GM18526 (cell line): ENCODE results near the gene MTX3.

Experiments used
- POLR2A ChIP-seq: IDR thresholded peaks from 3 replicates; pipeline ENCODE4 v1.6.1; 2011; ENCODE audit not compliant: insufficient read length; ENCODE audit errors: extremely low read depth

Gene MTX3

DNA sequence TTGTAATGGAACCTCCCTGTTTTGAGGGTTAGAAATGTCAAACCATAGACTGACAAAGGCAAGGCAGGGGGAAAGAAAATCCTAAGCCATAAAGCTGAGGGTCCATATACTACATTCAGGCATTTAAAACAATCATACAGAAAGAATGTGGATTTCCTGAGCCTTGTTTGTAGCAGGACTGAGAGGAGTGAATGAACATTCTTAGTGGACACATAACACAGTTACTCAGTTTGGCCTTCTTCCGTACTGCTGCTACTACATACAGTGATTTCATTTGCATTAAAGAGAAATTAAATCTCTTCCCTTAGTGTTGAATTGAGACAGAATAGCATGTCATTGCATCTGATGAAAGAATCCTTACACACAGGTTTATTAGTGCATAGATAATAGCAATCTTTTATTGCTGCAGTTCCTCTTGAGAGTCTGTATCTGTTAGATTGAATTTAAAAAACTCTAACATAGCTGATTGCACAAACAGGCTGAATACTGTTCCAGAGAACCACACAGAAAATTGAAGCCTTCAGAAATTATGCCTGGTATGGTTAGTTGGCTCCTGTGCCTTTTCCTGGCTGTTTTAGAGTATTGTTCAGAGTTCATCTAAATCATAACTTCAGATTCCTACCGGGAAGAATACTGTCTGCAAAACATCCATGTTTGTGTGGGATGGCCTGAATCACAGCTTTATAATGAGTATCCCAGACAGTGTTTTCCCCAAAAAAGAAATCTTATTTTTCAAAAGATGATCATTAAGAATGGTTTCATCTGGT is 2.0 kb upstream of the MTX3 start:
- no peak for TF ChIP-seq POLR2A

DNA sequence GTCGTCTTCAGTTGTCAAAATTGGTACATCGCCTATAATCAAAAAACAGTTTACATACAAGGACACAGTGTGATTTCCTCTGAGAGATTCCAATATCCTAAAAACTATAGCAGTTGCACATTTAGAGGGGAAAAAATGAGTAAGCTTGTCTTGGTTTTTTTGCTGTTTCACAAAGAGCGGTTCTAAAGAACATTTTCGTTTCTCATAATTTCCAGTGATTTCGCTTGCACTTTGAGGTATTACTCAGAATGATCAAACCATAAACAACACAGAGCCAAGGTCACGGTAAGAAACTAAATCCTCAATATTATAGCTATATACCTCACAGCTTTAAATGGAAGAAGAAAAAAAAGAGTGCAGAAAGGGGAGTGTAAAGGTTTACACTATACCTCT is 861 bp downstream of the MTX3 start:
- no peak for TF ChIP-seq POLR2A

DNA sequence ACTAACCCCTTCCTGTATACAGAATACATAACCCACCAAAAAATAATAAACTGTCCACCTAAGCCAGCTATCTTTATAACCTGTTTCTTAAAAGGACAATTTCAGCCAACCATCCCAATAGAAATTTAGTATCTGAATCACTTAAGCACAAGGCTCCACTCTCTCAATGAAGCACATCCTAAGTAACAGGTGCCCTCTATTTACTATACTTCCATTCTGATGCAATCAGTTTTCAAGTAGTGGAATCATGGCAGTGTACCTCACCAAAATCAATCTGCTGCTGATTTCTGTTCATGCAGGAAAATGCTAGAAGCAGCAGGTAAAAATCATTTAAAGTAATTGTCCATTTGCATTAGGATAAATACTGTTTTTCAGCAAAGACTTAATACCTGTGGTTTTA is 4.8 kb downstream of the MTX3 start:
- no peak for TF ChIP-seq POLR2A

GRCh38 chr5:79985288-79985687 is 5.8 kb downstream of the MTX3 start:
- no peak for TF ChIP-seq POLR2A

GRCh38 chr5:79984363-79984762 is 6.7 kb downstream of the MTX3 start:
- no peak for TF ChIP-seq POLR2A

DNA sequence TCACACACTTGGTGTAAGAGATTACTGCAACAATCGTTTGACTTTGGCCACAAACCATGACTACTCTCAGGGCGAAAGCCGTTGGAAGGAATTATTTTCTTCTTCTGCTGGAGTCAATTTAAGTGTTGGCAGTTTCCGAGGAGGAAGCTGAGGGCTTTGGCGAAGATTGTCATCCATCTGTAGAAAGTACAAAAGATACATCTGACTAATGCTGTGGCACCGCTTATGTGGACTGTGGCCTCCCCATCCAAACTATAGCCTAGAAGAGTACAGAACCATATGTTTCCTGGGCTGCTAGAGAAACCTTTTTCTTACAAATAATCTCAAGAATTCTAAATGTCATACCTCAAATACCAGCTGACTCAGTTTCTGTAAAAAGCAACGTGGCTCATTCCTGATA is 7.4 kb downstream of the MTX3 start:
- no peak for TF ChIP-seq POLR2A

DNA sequence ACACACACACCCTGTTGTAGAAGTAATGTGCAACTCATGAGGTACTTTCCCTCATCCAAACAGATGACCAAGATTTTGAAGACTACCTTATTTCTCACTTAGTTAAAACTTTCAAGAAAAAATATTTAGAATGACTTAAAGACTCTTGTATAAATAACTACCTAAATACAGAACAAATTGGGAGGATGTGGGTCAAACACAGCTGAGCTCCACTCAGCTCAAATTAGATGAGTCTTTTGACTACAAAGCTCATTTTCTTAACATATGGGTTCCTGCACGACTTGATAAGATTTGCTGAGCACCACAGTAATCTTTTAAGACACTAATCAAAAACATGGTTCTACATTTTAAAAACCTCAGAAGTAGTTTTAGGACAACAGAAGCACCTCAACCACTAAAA is 8.9 kb downstream of the MTX3 start:
- no peak for TF ChIP-seq POLR2A

GRCh38 chr5:79976759-79977515 is 14.1 kb downstream of the MTX3 start:
- no peak for TF ChIP-seq POLR2A

GRCh38 chr5:79975422-79975821 is 15.6 kb downstream of the MTX3 start:
- no peak for TF ChIP-seq POLR2A

GRCh38 chr5:79974886-79975285 is 16.2 kb downstream of the MTX3 start:
- TF ChIP-seq POLR2A = no peak

GRCh38 chr5:79973996-79974395 is 17.1 kb downstream of the MTX3 start:
- TF ChIP-seq POLR2A = no peak

DNA sequence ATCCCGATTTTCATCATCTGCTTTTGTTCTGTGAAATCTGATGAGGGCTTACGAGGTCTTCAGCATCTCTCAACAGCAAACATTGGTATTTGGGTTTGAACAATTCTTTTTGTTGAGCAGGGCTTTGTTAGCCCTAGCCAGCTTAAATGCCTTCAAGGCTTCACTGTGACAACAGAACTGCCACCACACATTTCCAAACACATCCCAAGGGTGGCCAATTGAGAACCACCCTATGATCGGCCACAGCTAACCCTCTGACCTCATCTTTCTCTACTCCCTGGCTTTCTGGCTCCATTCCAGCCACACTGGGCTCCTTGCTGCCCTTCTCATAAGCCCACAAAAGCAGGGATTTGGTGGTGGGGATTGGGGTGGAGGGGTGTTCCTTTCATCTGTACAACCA is 17.6 kb downstream of the MTX3 start:
- no peak for TF ChIP-seq POLR2A

DNA sequence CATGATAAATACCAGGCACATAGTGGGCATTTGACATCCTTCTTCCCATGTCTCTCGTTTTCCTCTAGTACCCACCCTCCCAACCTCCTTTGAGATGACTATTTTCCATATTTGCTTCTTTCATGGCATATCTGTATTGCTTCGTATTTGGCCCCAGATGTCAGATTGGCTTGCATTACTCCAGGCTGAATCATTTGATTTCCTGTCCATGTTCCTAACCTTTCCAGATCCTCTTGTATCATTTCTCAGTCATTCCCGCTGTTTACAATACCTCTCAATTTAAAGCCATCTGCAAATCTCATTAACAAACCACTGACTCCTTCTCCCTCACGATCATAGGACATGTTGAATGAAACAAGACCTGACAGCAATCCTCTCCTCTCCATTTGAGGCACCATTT is 19.9 kb downstream of the MTX3 start:
- no peak for TF ChIP-seq POLR2A

DNA sequence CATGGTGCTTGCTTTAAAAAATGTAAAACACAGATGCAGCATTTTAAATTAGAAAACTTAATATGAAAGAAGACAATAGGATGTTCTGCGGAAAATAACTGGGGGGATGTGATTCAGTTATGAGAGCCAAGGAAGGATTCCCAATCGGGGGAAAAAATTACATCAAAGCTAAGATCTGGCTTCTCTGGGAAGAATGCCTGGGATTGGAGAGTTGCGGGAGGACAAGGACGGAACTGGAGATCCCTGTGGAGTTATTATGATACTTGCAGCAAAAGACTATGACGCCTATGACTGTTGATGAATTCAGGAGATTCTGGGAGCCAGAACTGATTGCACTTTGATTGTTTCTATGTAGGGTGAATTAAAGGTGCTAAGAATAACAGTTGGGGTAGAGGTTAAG is 24.6 kb downstream of the MTX3 start:
- no peak for TF ChIP-seq POLR2A

- no peak for TF ChIP-seq POLR2A
These were observed 26.9 kb downstream of the MTX3 start for GRCh38 chr5:79964136-79964535.

- no peak for TF ChIP-seq POLR2A
These were observed 27.6 kb downstream of the MTX3 start for GRCh38 chr5:79963261-79964061.
